SU-DHL-6 (cell line): ENCODE measurements around the gene NAV2.

Experiments used
- CTCF ChIP-seq: fragments of 200-600 bp; sonication (generic); IDR thresholded peaks from one replicate; pipeline ENCODE4 v1.5.1; 2017; ENCODE audit warnings: antibody characterized with exemption, mild to moderate bottlenecking, low read length, moderate library complexity; ENCODE audit not compliant: insufficient read depth, poor library complexity, severe bottlenecking
- EZH2phosphoT487 ChIP-seq: fragments of 200-600 bp; sonication (generic), shearing (Covaris generic); conservative IDR thresholded peaks from 2 replicates; pipeline ENCODE4 v1.6.1; 2018; ENCODE audit warnings: mild to moderate bottlenecking, antibody characterized with exemption, low read length, moderate library complexity, mixed read lengths

- TF ChIP-seq EZH2phosphoT487 (no peak), CTCF (no peak)
These were observed 244.8 kb downstream of the NAV2 start for GRCh38 chr11:19957294-19957943.
